Activated effector memory CD4-positive, alpha-beta T cell treated with Interleukin-2 at 50 U/mL for 16 hours (primary cell): Measurements from ENCODE around the gene DPF3.

Experiments used
- DNase-seq: peaks from one replicate; pipeline ENCODE4 v3.0.0-alpha.2; 2020

DPF3 gene

DNA sequence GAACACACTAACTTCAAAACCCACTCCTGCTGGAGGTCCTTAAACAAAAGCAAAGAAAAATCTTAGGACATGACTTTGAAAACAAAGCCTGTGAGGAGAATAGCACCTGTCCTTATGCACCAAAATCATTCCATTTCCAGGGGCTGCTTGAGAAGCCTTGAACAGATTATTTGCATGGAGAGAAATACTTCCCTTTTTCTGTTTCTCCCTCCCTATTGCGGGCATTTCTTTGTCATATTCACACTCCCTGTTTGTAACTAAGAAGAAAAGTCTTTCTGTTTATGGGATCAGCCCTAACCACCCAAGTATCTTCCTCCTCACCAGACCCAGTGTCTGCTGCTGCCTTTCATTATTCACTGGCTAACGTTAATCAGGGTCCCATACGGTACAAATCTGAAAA is 218.8 kb downstream of the DPF3 start:
- DNase-seq, result no peak

DNA sequence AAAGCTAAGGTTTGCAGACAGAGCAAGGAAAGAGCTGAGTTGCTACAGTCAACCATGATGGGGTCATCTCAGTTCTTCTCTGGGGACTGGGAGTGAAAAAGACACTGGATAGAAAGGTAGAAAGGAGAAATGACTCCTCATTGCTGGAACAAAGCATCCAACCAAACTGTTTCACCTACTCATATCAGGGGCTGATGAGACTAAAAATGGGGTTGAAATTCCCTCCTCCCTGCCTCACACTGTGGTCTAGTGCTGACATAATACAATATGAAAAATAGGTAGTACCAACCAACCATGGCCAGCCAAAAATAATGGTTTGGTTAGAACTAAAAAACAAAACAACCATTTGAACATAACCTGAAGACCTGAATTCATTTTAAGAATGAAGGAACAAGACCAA is 220.7 kb downstream of the DPF3 start:
- no peak for DNase-seq

DNA sequence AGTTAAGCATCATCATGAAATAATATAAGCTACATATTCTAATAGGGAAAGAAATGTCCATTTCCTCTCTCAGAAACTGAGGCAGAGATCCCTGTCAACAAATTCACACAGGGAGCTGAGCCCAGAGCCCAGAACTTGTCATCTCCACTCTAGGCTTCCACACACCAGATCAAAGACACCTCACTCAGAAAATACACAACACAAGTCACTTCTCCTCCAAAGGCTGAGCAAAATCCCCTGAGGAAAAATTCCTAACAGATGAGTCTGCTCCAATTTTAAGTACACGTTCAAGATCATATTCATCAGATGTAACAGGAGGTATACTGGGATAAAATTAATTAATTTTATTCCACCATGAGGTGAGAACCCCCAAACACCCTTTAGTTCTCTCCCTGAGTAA is 227.3 kb downstream of the DPF3 start:
- no peak for DNase-seq

DNA sequence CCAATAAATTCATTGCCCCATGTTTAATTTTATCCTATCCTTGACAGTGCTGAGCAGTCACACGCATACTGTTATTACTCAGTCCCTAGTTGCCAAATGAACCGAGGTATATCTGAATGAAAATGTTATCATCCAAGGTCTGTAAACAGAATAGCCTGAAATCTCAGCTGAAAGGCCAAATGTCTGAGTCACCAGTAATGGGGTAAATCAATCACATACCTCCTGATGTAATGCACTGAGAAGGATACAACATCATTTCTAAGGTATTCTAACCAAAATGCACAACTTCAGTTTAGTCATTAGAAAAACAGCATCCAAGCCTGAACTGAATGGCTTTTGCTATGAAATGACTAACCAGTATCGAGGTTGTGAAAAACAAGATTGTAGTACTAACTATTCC is 228.6 kb downstream of the DPF3 start:
- DNase-seq, result no peak

DNA sequence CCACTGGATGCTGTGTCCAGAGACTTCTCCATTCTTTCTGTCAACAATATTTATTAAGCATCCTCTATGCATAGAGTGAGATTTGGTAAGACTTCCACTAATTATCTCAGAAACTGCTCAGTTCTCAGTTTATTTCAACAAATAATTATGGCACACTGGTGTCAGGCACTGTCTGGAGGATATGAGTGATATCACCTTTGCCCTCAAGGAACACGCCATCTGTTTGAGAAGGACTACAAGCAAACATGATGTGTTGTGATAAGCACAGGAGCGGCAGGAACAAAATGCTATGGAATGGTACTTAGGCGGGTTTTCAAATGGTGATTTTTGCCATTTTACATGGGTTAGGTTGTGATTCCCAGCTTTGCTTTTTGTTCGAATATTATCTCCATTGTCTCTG is 229.2 kb downstream of the DPF3 start:
- no peak for DNase-seq

DNA sequence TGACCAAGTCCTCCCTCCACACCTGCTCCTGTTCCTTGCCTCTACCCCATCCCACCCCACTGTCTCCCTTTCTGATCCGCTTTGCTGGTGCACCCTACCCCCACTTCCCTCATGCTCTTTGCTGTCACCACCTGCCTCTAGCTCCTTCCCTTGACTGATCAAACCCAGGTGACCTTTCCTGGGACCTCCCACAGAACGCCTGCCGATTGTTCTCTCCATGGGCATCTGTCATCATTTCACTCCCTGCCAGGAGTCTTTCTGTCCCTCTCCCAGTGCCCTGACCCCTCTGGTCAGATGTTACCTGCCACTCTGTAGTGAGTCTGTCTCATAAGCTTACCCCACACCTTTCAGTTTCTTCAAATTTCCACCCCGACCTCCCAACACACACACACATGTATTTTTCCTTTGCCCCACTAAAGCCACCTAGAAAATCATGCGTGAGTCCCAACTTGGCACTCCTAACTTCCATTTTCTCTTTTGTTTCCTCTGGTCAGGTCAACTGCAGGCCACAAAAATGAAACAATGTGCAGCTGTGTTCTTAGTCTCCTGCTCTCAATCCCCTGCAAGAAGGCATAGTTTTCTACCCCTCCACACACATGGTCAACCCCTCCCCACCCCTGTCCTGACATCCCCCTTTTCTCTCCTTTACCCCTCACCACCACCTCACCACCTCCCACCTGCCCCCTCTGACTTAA is 229.8 kb downstream of the DPF3 start:
- DNase-seq, result no peak

DNA sequence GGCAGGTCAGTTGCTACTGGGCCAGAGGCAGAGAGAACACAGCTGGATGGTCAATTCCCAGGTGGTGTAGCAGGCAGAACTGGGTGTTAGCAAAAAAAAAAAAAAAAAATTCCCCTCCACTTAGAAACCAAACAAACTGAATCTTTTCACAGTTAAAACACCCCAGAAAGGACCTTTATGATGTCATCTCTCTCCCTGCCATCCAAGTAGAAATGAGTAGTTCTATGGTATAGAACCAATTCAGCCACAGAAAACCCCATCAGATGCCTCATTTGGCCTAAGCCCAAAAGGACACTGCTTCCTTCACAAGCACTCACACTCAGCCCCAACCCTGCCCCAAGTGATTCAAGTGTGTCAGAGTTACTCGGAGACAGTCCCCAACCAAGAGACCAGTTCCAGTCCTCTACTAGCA is 230.8 kb downstream of the DPF3 start:
- no peak for DNase-seq

DNA sequence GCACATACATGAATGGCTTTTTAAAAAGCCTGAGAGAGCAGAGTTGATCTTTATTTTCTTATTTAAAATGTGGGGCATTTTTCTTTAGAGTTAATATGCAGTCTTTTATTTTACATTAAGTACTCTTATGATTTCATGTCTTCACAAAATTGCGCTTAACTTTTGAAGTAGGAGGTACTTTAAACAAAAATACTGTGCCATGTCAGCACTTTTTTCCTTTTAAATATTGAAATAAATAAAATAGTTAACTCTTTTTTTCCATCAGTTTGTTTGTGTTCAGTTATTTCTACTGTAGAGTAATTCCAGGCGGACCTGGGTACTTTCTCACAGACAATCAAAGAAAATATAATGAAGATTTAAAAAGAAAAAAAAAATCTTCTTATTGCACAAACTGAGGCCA is 231.7 kb downstream of the DPF3 start:
- no peak for DNase-seq

DNA sequence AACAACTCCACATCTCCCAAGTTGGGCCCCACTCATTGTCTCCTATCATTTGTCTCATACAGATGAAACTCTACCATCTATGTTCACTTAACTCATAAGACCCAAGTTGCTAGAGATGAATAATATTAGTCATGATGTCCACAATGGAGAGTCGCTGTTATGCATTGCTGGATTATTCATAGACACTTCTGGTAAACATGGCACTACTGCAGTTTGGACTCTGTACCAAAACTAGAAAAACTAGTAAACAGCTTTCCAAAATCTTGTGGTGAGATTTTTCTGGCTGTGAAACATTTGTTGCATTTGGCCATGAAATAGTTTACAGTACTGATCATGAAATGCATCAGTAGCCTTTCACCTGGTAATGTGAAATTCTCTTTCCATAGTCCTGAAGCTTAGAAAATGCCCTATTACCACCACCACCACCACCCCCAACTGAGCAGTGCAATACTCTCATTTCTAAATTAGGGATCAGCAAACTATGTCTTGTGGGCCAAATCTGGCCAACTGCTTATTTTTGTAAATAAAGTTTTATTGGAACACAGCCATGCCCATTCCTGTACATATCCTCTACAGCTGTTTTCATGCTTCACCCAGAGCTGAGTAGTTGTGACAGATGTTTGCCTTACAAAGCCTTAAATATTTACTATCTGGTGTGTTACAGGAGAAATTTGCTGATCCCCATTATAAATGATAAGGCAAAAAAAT is 236.5 kb downstream of the DPF3 start:
- DNase-seq, result no peak

DNA sequence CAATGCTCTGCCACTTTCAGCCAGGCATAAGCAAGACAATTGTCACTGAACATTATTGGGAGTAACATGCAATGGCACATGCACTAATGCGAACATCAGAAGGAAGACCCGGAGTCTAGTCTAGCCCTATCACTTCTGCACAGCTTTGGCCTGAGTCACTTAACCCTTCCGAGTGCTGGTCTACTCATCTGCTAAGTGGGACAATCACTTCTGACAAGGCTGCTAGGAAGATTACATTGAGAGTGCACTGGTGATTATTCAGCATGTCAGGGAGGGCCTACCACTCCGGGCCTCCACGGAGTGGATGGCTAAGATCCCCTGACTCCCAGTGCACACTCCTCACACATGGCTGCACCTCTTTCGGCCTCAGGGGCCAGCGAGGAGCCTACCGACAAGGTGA is 240.9 kb downstream of the DPF3 start:
- no peak for DNase-seq

DNA sequence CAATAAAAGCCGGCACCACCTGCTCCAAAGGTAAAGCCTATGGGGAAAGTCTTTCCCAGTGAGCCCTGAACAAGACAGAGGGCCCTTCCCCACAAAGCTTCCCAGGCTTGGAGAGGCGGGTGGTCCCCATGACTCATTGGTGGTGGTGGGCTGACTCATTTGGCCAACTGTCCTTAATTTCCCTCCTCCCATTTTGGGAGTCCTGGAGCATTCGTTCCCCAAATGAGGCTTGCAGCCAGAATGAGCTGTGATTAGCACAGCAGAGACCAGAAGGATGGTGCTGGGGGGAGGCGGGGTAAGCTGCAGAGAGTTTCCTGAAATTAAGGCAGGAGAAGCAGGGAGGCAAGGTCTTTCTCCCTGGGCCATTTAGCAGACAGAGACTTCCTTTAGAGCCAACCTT is 241.7 kb downstream of the DPF3 start:
- DNase-seq, result no peak

DNA sequence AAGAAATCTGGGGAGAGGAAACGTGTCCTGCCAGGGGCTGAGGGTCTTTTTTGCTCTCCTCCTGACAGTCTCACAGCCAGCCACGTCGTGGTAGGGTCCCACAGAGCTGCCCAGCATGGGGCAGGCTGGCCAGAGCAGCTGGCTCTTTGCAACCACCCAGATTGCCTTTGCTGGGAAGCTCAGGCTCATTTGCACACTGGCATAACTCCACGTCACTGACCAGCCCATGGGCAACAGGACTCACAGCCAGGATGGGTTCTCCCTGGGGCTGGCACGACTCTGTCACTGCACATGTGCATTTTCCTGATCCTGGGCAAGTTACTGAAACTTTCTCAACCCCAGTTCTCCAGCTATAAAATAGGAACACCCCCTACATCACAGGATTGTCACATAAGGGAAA is 242.2 kb downstream of the DPF3 start:
- DNase-seq, result no peak

DNA sequence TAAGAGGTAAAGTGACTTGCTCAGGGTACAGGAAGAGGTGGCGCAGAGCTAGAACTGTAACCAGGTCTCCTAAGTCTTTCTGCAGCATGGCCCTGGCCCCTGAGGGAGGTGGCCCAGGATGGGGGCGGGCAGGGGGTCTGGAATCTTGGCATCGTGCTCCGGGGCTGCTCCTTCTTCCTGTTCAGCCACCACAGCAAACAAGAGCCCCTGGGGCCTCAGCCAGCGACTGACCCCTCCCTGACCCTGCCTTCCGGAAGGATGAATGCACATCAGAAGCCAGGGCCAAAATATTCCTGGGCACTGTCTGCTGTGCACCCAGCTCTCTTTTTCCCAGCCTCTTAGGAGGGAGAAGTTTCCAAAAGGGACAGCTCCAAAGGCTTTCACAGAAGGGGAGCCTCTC is 242.8 kb downstream of the DPF3 start:
- no peak for DNase-seq

DNA sequence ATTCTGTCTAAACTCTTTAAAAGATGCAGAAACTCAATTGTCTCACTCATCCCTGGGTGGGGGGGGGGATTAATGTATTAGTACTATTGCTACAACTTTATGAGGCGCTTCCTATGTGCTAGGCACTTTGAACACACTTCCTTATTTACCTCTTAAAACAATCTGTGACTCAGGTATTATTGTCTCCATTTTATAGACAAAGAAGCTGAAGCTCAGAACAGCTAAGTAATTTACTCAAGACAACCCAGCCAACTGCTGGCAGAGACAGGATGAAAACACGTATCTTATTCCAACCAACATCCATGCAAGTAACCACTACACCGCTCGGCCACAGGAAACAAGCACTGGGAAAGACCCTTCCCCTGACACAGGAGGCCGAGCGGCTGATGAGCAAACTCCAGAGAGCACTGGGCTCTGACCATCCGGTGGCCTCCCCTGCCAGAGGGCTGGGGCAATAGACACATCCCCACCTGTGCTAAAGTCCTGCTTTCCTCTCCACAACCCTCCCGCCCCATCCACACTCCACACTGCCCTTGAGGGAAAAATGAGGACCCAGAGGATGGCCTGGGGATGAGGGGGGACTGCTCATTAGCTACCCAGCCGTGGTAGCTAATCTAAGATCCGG is 244.2 kb downstream of the DPF3 start:
- DNase-seq, result no peak

DNA sequence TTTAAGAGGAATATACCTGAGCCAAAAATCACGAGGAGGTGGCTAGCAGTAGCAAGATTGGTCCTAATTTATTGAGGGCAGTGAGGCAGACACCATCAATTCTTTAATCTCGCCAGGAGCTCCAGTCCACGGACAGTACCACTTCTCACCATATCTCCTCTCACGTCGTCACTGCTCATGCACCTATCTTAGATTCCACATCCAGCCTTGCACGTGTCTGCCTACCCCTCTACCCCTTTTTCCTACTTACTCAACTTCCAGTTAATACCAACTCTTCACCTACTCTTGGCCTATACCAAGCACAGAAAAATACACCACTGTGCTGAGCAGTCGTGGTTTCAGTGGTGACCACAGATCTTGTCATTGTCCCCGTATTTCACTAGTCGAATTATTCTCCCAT is 246.1 kb downstream of the DPF3 start:
- no peak for DNase-seq

DNA sequence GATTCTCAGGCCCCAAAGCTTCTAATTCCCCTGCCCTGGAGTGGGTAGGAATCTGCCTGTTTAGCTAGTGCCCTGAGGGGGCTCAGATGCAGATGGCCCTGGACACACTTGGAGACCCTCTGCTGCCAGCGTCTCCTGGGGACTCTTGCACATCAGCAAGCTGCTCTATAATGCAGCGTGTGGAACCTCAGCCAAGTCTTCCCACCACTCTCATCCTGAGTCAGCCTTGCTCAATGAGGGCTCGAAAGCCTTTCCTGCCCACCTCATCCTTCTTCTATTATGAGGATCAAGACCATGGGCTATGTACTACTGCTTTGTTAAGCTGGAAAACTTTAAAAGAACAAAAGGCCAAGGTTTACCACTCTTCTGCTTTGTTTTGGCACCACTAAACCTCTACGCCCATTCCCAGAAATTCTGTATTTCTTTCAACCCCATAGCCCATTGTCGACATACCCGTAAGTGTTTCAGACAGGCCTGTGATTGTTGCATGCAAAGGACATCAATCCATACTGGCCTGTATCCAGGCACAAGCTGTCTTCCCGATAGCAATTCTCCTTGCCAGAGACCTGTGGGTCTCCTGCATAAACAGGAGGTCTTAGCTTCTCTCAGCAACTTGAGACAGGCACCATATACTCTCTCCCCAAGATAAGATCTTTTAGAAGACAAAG is 246.9 kb downstream of the DPF3 start:
- DNase-seq, result no peak

DNA sequence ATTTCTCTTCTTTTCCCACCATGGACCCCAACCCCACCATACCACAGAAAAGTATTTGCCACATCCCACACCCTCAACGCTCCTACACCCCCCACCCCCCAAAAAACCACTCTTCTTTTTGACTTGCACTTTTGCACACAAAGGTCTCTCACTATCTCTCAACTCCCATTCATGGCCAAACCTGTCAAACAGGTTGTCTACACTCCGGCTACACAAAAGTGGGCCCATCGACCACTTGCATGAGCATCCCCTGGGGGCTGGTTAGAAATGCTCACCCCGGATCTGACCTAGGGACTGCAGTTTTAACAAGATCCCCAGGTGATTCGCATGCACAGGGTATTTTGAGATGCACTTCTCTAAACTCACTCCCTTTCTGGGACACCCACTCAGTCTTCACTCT is 248.2 kb downstream of the DPF3 start:
- DNase-seq, result no peak

DNA sequence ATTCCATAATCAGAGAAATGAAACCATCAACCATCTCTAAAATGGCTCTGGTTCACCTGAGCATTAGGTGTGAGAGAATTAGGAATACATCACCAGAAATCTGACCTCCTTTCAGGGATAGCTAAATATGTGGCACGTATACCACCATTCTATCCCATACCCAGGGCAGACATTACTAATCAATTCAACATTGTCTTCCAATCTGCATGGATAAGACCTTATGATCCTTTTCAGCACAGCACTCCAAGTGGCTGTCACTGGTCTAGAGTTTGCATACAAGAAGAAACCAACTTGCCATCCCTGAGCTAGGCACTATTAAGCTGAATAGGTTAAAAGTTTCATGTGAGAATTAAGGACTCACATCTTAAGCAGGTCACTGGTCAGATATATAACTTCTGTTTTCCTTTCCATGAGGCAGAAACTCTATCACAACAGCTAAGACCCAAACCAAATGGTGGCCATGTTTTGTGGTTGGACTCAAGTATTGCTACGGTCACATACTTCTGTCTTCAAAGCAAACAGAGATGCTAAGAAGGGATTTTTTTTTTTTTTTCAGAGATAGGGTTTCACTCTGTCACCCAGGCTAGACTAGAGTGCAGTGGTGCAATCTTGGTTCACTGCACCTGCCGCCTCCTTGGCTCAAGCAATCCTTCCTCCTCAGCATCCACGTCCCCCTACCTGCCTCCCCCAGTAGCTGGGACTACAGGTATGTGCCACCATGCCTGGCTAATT is 249.0 kb downstream of the DPF3 start:
- DNase-seq, result no peak

DNA sequence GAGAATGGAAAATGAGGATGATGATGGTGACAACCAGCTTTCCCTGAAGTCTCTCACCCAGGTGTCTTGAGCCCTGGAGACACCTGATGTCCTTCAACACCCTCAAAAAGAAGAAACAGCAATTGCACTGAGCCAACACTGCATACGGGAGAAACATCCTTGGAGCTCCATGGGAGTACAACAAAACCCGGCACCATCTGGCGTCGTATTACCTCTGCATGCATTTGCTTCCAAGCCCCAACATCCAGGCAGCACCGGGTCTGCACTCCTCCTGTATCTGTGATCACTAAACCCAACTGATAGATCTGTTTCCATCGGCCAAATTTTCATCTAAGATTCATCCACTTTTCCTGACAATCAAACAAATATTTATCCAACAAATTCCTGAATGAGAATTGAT is 249.9 kb downstream of the DPF3 start:
- no peak for DNase-seq

DNA sequence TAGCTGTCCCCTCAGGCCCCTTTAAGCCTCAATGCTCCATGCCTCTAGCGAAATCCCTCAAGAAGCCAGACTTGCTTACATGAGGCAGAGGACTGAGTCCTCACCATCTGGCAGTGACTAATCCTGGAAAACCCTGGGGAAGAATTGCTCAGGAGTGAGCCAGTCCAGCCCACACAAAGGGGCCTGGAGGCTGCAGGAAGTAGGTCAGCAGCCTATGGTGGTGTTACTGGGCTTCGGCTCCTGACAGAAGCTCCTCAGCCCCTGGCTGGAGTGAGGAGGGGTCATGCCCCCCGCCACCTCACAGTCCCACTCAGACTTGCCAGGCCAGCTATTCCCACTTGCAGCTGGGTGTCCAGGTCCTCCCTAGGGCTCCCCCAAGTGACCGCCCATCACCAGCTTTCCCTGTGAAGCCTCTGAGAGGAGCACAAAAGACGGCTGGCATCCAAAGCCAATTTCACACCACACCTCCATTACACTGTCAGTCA is 250.5 kb downstream of the DPF3 start:
- no peak for DNase-seq

DNA sequence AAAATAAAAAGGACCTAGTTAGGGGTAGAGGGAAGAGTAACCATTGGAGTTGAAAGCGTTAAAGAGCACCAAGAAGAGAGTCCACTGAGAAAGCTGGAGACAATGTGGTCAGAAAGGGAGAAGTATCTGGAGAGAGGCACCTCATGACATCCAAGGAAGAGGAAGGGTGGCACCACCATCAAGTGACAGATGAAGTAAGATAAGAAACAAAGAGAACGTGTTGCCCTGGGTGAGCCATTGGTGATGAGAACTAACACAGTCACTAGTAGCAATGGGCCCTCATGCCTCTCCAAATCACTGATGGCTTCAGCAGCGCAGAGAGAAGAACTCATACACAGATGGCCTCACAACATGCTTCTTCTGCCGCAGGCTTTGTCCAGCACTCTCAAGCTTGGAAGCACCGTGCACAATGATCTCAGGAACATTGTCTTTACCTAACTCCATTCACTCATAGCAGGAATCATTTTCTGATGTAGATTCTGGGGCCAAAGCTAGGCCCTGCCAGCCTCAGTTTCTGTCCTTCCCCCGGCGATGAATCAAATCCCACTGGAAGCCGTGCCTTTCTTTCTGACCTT is 252.9 kb downstream of the DPF3 start:
- no peak for DNase-seq

DNA sequence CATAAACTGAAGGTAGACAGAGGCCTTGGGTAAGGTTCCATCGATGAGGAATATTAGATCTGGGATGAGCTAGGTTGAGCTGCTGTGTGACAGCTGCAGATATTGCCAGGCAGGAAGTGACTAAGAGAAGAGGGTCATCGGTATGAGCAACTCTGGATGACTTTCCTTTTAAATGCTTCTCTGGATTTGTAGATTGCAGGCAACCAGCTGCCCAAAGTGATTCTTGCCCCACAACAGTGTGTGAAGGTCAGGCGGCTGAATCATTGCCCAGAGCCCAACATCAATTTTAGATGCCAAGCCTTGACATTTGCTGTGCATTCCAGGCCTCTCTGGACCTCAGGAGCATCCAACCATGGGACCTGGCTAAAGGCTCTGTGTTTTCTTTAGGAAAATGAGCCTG is 255.9 kb downstream of the DPF3 start:
- no peak for DNase-seq

DNA sequence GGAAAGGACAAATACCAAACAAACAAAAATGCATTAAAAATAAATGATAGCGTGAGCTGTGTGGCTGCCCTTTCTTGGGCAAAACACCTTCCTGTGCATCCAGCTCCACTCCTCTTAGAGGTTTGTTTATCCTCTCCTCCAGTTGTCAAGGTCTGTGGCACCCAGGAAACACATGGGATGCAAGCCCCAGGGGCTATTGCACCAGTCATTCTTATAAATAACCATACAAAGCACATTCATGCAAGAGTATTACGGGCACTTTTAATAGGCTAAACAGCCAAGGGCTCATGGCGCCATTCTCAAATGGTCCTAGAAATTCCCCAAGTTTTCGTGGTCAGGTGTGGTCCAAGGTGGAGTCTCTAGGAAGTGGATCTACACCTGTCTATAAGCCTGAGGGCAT is 257.0 kb downstream of the DPF3 start:
- no peak for DNase-seq
